Cardiac fibroblast (primary cell): ENCODE results near the gene TICAM2.
A peak's percentile ranks its signal among the peaks of the same experiment; 100 is the strongest.

Experiments
- DNase-seq, 2 donors: peaks; one replicate each; pipeline versions ENCODE4 v3.0.0 to v3.0.0-alpha.2; 2010; ENCODE audit warnings: low read depth in 2 of 2
- H3K4me3 ChIP-seq, 2 donors: replicated peaks in 1 of 2; 1 replicate in 1 of 2; 2 replicates in 1 of 2; pipeline ENCODE4 v1.5.1; 2011; ENCODE audit warnings: low read depth in 2 of 2, low read length in 2 of 2, mild to moderate bottlenecking in 2 of 2, moderate library complexity in 1 of 2
- TF ChIP-seq, protein P1 (sequence below): IDR thresholded peaks from one replicate; pipeline ENCODE4 v1.5.1; 2011; ENCODE audit warnings: low read depth, mild to moderate bottlenecking, low read length, inconsistent platforms

TICAM2 gene

DNA sequence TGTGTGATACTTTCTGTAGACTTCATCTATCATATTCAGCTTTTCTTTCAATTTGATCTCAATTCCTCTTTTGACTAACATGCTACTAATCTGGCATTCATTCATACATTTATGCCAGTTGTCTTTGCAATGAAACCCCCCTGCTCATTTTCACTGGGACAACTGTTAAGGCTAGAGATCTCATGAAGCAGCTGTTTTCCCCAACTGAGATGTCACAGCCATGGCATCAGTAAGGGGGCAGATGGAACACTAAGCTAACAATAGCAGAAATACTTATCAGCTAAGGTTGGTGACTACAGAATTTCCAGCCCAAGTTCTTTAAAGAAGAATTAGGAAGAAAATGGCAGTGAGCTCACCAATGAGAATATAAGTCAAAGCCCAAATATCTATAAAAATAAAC, 14.2 kb upstream of the TICAM2 start:
- TF ChIP-seq, protein P1, sequence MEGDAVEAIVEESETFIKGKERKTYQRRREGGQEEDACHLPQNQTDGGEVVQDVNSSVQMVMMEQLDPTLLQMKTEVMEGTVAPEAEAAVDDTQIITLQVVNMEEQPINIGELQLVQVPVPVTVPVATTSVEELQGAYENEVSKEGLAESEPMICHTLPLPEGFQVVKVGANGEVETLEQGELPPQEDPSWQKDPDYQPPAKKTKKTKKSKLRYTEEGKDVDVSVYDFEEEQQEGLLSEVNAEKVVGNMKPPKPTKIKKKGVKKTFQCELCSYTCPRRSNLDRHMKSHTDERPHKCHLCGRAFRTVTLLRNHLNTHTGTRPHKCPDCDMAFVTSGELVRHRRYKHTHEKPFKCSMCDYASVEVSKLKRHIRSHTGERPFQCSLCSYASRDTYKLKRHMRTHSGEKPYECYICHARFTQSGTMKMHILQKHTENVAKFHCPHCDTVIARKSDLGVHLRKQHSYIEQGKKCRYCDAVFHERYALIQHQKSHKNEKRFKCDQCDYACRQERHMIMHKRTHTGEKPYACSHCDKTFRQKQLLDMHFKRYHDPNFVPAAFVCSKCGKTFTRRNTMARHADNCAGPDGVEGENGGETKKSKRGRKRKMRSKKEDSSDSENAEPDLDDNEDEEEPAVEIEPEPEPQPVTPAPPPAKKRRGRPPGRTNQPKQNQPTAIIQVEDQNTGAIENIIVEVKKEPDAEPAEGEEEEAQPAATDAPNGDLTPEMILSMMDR = no peak
- no peak for DNase-seq
- no peak overlapping the region for H3K4me3 ChIP-seq

DNA sequence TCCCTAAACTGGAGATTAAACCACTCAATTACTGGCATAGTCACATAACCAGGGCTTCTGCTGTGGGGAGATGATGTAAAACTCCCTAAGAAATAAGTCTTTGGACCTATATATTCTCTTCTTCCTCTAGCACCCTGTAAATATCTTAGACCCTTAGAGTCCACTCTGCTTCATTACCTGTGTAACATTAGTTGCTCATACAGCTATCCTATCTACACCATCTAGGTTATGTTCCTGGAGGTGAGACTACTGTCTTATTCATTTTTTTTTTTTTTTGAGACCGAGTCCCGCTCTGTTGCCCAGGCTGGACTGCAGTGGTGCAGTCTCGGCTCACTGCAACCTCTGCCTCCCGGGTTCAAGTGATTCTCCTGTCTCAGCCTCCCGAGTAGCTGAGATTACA, 9.6 kb upstream of the TICAM2 start:
- no peak for DNase-seq
- TF ChIP-seq, protein P1 = no peak
- no peak overlapping the region for H3K4me3 ChIP-seq

DNA sequence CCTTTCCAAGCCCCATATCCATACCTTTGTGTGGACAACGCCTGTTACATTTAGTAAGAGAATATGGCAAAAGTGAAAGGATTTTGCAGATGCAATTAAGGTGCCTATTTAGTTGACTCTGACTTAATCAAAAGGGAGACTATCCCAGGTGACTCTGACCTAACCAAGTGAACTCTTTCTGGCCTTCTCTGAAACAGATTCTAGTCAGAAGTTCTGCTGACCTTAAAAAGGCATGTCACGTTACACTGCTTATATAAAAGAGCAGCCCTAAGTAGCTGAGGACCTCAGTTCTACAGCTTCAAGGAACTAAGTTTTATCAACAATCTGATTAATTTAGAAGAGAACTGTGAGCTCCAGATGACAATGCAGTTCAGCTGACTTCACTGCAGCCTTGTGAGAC, 5.7 kb upstream of the TICAM2 start:
- DNase-seq = no peak
- TF ChIP-seq, protein P1 = no peak
- no peak overlapping the region for H3K4me3 ChIP-seq

DNA sequence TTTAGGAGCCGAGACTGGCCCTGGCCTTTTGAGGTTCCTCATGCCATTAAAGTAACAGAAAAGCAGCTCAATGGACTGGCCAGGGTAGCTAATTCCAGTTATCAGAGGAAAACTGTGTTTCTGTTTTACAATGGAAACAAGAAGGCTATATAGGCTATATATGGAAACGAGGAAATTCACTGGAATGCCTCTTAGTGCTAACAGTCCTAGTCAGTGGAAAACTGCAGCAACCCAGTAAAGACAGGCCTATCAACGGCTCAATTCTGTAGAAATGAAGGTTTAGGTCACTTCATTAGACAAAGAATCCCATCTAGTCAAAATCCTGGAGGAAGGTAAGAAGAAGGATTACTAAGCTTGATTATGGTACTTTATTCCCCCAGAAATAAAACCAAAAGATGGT, 3.2 kb upstream of the TICAM2 start:
- no peak overlapping the region for H3K4me3 ChIP-seq
- TF ChIP-seq, protein P1 = no peak
- DNase-seq = no peak

DNA sequence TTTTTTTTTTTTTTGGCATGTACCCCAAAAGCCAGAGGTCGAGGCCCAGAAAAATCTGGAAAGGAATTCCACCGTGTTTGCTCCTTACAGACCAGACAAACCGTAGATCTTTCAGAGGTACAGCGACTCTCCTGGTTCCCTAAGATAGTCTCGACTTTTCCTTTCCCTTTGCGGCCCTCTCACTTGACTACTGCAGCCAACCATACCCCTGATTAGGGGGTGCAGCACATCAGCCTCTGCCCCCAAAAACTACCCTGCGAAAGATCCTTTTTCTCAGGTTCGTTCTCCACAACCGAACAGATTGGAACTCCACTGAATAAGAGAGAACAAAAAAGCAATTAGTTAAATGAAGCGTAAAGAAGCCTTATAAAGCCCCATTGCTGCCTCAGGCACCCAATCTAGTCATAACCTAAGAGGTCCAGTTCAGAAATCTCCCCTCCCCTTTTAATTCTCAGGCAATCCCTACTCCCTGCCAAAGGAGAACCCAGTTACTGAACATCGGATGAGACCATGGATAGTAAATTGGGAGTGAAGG, 379 bp upstream of the TICAM2 start:
- TF ChIP-seq, protein P1 = no peak
- no peak for DNase-seq
- peak overlapping the region; percentile 52 to 78 for H3K4me3 ChIP-seq

DNA sequence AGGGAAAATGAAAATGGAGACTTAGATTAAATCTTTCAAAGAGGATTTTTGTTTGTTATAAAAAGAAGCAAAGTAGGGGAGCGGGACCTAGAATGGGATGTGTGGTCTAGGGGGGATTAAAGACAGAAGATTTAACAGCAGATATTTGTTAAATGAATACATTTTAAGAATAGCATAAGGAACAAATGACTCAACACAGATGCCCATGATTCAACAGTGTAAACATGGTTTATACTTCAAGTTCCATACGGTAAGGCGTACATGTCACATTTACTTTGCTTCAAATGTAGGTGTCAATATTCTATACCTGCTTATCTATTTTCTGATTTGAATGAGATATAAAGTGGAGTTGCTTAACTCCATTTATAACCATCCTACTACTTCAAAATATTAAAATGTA, 1.5 kb downstream of the TICAM2 start:
- TF ChIP-seq, protein P1 = no peak
- peak overlapping the region in 1 of 2 donors; percentile 78 for H3K4me3 ChIP-seq
- peak in 1 of 2 donors; percentile 63 for DNase-seq

DNA sequence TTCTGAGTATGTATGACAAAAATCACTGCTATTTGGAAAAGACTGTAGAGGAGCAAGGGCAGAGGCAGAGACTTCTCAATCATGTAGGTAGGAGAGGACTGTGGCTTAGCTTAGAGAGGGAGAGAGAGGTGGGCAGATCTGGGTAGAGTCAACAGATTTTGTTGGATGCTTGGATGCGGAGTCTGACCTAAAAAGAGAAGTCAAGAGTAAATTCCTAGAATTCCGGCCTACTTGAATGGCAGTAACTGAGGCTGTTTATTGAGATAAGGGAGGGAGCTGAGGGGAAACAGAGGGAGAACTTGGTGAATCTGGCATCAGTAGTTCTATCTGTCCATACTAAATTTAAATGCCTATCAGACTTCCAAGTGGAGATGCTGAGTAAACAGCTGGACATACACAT, 2.4 kb downstream of the TICAM2 start:
- DNase-seq = peak in 1 of 2 donors; percentile 40
- H3K4me3 ChIP-seq = no peak overlapping the region
- TF ChIP-seq, protein P1 = no peak
